ENCODE measurements around the gene SEL1L.

SEL1L gene

DNA sequence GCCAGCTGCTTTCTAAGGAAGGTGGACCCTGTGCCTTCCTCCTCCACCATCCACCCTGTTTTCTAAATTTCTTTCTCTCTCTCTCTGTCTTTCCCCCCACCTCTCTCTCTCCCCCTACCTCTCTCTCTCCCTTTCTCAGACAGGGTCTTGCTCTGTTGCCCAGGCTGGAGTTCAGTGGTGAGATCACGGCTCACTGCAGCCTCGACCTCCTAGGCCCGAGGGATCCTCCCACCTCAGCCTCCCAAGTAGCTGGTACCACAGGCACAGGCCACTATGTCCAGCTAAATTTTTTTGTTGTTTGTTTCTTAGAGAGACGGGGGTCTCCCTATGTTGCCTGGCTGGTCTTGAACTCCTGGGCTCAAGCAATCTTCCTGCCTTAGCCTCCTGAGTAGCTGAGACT lies 73.7 kb downstream of the SEL1L start:
- H3K4me3 ChIP-seq (ENCODE audit: low read length in 2 of 2), result no peak overlapping the region
- H3K4me1 ChIP-seq (ENCODE audit: control insufficient read depth, insufficient read depth, low read length), result no peaks in the 10 kb centered on the region
- H3K36me3 ChIP-seq (ENCODE audit: control insufficient read depth in 2 of 2, insufficient read depth in 2 of 2, low read length in 2 of 2), result no peaks in the 10 kb centered on the region
- H3K27ac ChIP-seq (ENCODE audit: low read length), result no peak overlapping the region
- H3K9ac ChIP-seq (ENCODE audit: low read length in 2 of 2), result no peak overlapping the region
- no peaks in the 10 kb centered on the region for H3K9me3 ChIP-seq (ENCODE audit: control insufficient read depth in 2 of 2, low read length in 2 of 2)
- no peaks in the 10 kb centered on the region for H3K27me3 ChIP-seq (ENCODE audit: control insufficient read depth in 1 of 2, insufficient read depth in 2 of 2, low read length in 2 of 2)

DNA sequence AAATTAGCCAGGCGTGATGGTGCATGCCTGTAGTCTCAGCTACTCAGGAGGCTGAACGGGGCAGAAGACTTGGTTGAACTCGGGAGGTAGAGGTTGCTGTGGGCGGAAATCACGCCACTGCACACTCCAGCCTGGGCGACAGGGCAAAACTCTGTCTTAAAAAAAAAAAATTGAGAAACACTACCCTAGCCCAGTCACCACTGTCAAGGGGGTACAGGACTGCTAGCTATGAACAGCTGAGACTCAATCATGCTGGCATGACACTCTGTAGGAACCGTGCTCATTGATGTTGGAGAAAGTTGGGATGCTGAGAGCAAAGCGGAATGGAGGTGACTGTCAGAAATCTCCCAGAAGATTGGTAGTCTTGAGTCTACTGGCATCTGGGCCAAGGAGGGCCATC lies 75.3 kb downstream of the SEL1L start:
- Histone ChIP-seq H3K4me3 (ENCODE audit: low read length in 2 of 2) (no peak overlapping the region), H3K4me1 (ENCODE audit: control insufficient read depth, insufficient read depth, low read length) (no peaks in the 10 kb centered on the region), H3K36me3 (ENCODE audit: control insufficient read depth in 2 of 2, insufficient read depth in 2 of 2, low read length in 2 of 2) (no peaks in the 10 kb centered on the region), H3K9me3 (ENCODE audit: control insufficient read depth in 2 of 2, low read length in 2 of 2) (no peaks in the 10 kb centered on the region), H3K9ac (ENCODE audit: low read length in 2 of 2) (no peak overlapping the region), H3K27me3 (ENCODE audit: control insufficient read depth in 1 of 2, insufficient read depth in 2 of 2, low read length in 2 of 2) (no peaks in the 10 kb centered on the region), H3K27ac (ENCODE audit: low read length) (no peak overlapping the region)

DNA sequence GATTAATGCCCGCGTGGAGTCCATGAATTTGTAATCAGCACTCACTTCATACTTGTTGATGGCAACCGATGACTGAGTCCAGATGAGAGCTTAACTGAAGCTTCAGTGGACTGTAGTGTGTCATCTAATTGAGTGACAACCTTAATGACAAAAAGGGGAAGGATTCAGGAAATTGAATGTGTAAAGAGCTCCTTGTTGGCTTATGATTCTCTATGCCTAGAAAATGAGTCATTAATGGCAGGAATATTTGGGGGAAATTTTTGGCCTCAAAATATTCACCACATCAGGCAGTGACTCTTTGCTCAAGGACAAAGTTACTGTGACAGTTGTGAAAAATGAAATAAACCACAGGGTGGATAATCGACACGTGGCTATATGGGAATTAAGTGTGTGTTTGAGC lies 78.3 kb downstream of the SEL1L start:
- Histone ChIP-seq H3K9ac (ENCODE audit: low read length in 2 of 2) (no peak overlapping the region), H3K27me3 (ENCODE audit: control insufficient read depth in 1 of 2, insufficient read depth in 2 of 2, low read length in 2 of 2) (no peaks in the 10 kb centered on the region), H3K4me1 (ENCODE audit: control insufficient read depth, insufficient read depth, low read length) (peaks cover 5% of the 10 kb centered on the region), H3K27ac (ENCODE audit: low read length) (no peak overlapping the region), H3K36me3 (ENCODE audit: control insufficient read depth in 2 of 2, insufficient read depth in 2 of 2, low read length in 2 of 2) (no peaks in the 10 kb centered on the region), H3K4me3 (ENCODE audit: low read length in 2 of 2) (no peak overlapping the region), H3K9me3 (ENCODE audit: control insufficient read depth in 2 of 2, low read length in 2 of 2) (no peaks in the 10 kb centered on the region)

DNA sequence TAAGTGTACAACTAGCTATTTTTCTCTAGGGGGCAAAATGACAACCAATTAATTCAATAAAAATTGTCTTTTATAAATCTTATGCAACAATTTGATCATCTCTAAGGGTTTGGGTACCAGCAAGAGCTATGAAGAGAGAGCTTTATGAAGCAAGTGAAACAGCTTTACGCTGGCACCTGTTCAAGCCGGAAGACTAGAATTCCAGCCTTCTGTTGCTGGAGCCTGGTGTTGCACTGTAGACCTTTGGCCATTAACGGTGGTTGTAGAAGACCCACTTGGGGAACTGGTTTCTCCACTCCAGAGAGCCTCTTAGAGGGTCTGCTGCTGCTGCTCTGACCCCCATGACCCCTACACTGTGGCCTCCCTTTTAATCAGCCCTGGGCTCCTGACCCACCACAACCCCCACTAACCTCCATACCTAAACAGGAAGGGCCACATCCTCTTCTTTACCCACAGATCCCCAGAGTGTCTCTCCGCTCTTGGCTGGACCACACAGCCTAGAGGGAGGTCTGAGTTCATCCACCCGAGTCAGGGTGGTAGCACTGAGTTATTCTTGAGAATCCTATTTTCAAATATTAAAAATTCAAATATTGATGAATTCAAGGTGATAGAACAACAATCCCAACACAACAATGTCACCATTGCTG lies 79.0 kb downstream of the SEL1L start:
- Histone ChIP-seq H3K27ac (ENCODE audit: low read length) (no peak overlapping the region), H3K9me3 (ENCODE audit: control insufficient read depth in 2 of 2, low read length in 2 of 2) (no peaks in the 10 kb centered on the region), H3K4me1 (ENCODE audit: control insufficient read depth, insufficient read depth, low read length) (peaks cover 6% of the 10 kb centered on the region)

DNA sequence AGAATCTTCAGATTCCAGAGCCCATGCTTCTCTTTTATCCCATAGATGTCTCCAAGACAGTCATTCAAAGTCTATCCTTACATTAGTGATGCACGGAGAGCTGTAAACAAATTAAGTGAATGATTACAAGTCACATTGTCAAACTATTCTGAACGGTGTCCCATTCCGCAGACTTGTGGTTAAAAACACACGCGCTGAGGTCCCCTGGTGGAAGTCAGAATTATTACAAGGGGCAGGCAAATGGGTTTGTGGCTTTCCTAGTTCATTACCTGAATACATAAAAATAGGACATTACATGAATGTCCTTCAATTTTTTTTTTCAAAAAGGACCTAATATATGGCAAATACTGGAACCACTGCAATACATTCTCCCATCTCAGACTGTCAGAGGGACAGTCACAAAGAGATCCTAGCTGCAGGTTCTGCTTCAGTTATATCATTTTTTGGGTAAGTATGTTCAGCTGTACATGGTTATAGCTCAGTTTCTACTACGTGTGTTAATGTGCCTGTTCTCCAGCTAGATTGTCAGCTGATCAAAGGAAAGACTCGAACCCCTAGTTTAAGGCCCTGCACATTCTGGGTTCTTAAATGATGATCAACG lies 80.4 kb downstream of the SEL1L start:
- Histone ChIP-seq H3K36me3 (ENCODE audit: control insufficient read depth in 2 of 2, insufficient read depth in 2 of 2, low read length in 2 of 2) (no peaks in the 10 kb centered on the region), H3K27ac (ENCODE audit: low read length) (no peak overlapping the region), H3K27me3 (ENCODE audit: control insufficient read depth in 1 of 2, insufficient read depth in 2 of 2, low read length in 2 of 2) (peaks cover 6 to 10% of the 10 kb centered on the region in 2 donors), H3K9ac (ENCODE audit: low read length in 2 of 2) (no peak overlapping the region), H3K9me3 (ENCODE audit: control insufficient read depth in 2 of 2, low read length in 2 of 2) (no peaks in the 10 kb centered on the region), H3K4me1 (ENCODE audit: control insufficient read depth, insufficient read depth, low read length) (peaks cover 10% of the 10 kb centered on the region), H3K4me3 (ENCODE audit: low read length in 2 of 2) (peak overlapping the region in 1 of 2 donors; percentile 52)

More for the DNA sequence above, 79.0 kb downstream of the SEL1L start:
- Histone ChIP-seq H3K4me3 (ENCODE audit: low read length in 2 of 2) (no peak overlapping the region), H3K36me3 (ENCODE audit: control insufficient read depth in 2 of 2, insufficient read depth in 2 of 2, low read length in 2 of 2) (no peaks in the 10 kb centered on the region), H3K27me3 (ENCODE audit: control insufficient read depth in 1 of 2, insufficient read depth in 2 of 2, low read length in 2 of 2) (peaks cover 0 to 6% of the 10 kb centered on the region in 2 donors), H3K9ac (ENCODE audit: low read length in 2 of 2) (no peak overlapping the region)

DNA sequence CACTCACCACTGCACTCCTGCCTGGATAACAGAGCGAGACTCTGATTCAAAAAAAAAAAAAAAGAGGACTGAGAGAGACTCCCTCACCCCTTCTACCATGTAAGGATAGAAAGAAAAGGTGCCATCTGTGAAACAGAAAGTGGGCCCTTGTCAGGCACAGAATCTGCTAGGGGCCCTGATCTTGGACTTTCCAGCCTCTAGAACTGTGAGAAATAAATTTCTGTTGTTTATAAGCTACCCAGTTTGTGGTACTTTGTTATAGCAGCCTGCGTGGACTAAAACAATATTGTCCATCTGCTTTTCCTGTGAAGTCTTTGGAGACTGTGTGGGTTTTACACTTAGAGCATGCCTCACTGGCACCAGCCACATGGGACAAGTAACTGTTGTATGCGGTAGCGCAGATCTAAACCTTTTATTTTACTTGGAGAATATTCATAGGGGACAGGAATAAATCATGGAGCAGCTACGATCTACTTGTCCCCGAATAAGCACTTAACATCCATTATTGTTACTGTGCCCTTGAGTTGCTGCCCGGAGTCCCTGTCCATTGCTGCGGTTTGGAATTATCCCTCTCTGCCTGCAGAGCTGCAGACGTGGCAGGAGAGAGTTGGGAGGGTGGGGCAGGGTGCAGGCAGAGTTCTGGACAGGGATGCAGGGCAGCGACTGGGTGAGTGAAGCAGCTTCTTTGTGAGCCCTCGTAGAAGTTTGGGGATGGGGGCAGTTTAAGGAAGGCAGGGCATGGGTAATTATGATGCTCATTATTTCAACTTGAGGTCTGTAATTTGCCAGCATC lies 81.1 kb downstream of the SEL1L start:
- H3K27ac ChIP-seq (ENCODE audit: low read length), result no peak overlapping the region

DNA sequence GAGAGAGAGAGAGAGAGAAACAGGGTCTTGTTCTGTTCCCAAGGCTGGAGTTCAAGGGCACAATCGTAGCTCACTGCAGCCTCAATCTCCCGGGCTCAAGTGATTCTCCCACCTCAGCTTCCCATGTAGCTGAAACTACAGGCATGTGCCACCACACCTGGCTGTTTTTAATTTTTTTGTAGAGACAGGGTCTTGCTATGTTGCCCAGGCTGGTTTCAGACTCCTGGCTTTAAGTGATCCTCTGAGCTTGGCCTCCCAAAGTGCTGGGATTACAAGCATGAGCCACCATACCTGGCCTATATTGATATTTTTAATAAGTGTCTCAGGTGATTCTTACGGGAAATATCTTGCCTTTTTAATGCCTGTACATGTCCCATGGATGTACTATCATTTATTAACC lies 82.7 kb downstream of the SEL1L start:
- Histone ChIP-seq H3K4me3 (ENCODE audit: low read length in 2 of 2) (no peak overlapping the region), H3K9ac (ENCODE audit: low read length in 2 of 2) (no peak overlapping the region), H3K27ac (ENCODE audit: low read length) (no peak overlapping the region), H3K9me3 (ENCODE audit: control insufficient read depth in 2 of 2, low read length in 2 of 2) (no peaks in the 10 kb centered on the region), H3K4me1 (ENCODE audit: control insufficient read depth, insufficient read depth, low read length) (peaks cover 13% of the 10 kb centered on the region), H3K27me3 (ENCODE audit: control insufficient read depth in 1 of 2, insufficient read depth in 2 of 2, low read length in 2 of 2) (peaks cover 6 to 10% of the 10 kb centered on the region in 2 donors), H3K36me3 (ENCODE audit: control insufficient read depth in 2 of 2, insufficient read depth in 2 of 2, low read length in 2 of 2) (no peaks in the 10 kb centered on the region)

More for the DNA sequence above, 81.1 kb downstream of the SEL1L start:
- Histone ChIP-seq H3K9ac (ENCODE audit: low read length in 2 of 2) (no peak overlapping the region), H3K4me1 (ENCODE audit: control insufficient read depth, insufficient read depth, low read length) (peaks cover 10% of the 10 kb centered on the region), H3K36me3 (ENCODE audit: control insufficient read depth in 2 of 2, insufficient read depth in 2 of 2, low read length in 2 of 2) (no peaks in the 10 kb centered on the region), H3K4me3 (ENCODE audit: low read length in 2 of 2) (peak overlapping the region in 1 of 2 donors; percentile 52), H3K27me3 (ENCODE audit: control insufficient read depth in 1 of 2, insufficient read depth in 2 of 2, low read length in 2 of 2) (peaks cover 6 to 10% of the 10 kb centered on the region in 2 donors), H3K9me3 (ENCODE audit: control insufficient read depth in 2 of 2, low read length in 2 of 2) (no peaks in the 10 kb centered on the region)

DNA sequence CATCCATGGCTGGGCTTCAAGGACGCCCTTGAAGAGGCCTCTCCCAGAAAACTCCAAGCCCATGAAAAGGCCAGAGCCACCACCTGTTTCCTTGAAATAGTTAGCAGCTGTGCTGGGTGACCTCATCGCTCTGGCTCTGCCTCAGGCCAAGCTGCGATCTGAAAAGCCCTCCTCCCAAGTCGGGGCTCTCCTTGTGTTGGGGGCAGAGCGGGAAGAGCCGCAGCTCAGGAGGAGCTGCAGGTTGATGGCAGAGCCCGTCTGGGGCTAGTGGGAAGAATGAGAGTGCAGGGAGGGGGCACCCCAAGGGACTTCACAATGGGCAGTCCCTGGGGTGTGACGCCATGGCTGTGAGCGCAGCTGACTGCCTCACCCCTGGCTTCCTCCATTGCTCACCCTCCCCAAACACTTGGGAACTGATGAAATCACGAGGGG lies 83.5 kb downstream of the SEL1L start:
- no peaks in the 10 kb centered on the region for H3K36me3 ChIP-seq (ENCODE audit: control insufficient read depth in 2 of 2, insufficient read depth in 2 of 2, low read length in 2 of 2)
- H3K4me1 ChIP-seq (ENCODE audit: control insufficient read depth, insufficient read depth, low read length), result peaks cover 13% of the 10 kb centered on the region
- H3K9ac ChIP-seq (ENCODE audit: low read length in 2 of 2), result no peak overlapping the region
- no peaks in the 10 kb centered on the region for H3K9me3 ChIP-seq (ENCODE audit: control insufficient read depth in 2 of 2, low read length in 2 of 2)
- no peak overlapping the region for H3K27ac ChIP-seq (ENCODE audit: low read length)
- H3K4me3 ChIP-seq (ENCODE audit: low read length in 2 of 2), result no peak overlapping the region
- peaks cover 6 to 10% of the 10 kb centered on the region in 2 donors for H3K27me3 ChIP-seq (ENCODE audit: control insufficient read depth in 1 of 2, insufficient read depth in 2 of 2, low read length in 2 of 2)

DNA sequence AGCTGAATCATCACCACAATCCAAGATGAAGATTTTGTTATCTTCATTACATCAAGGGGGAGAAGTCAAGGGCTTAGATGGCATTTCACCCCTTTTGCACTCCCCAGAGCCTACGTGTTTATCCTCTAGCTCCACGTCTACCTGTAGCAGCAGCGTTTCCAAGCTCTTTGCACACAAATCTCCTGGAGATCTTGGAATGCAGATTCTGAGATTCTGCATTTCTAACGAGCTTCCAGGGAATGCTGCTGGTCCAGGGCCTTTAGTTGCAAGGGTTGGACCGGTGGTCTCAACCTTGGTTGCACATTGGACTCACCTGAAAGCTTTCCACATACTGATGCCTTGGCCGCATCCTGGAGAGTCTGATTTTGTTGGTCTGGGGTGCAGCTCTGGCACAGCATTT lies 84.1 kb downstream of the SEL1L start:
- Histone ChIP-seq H3K36me3 (ENCODE audit: control insufficient read depth in 2 of 2, insufficient read depth in 2 of 2, low read length in 2 of 2) (no peaks in the 10 kb centered on the region), H3K4me3 (ENCODE audit: low read length in 2 of 2) (no peak overlapping the region), H3K4me1 (ENCODE audit: control insufficient read depth, insufficient read depth, low read length) (peaks cover 13% of the 10 kb centered on the region), H3K27me3 (ENCODE audit: control insufficient read depth in 1 of 2, insufficient read depth in 2 of 2, low read length in 2 of 2) (peaks cover 6 to 10% of the 10 kb centered on the region in 2 donors), H3K9me3 (ENCODE audit: control insufficient read depth in 2 of 2, low read length in 2 of 2) (no peaks in the 10 kb centered on the region), H3K9ac (ENCODE audit: low read length in 2 of 2) (no peak overlapping the region), H3K27ac (ENCODE audit: low read length) (no peak overlapping the region)

DNA sequence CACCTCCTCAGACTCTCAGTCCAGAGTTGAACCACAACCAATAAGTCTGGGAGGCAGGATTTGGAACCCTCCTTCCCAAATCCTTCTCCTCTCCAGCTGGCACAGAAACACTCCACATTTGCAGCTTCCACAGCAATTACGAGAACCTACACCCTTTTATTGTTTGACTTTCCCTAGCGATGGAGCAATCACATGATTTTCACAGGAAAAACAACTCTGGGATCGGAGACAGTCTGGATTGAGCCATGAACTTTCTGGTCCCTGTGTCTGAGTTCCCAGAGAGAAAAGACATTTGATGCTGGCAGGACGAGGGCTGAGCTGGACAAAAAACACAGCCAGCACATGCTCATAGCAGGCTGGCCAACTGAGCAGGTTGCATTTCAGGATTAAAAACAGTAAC lies 84.5 kb downstream of the SEL1L start:
- Histone ChIP-seq H3K27me3 (ENCODE audit: control insufficient read depth in 1 of 2, insufficient read depth in 2 of 2, low read length in 2 of 2) (peaks cover 6 to 10% of the 10 kb centered on the region in 2 donors), H3K36me3 (ENCODE audit: control insufficient read depth in 2 of 2, insufficient read depth in 2 of 2, low read length in 2 of 2) (no peaks in the 10 kb centered on the region), H3K4me1 (ENCODE audit: control insufficient read depth, insufficient read depth, low read length) (peaks cover 13% of the 10 kb centered on the region), H3K27ac (ENCODE audit: low read length) (no peak overlapping the region), H3K9me3 (ENCODE audit: control insufficient read depth in 2 of 2, low read length in 2 of 2) (no peaks in the 10 kb centered on the region), H3K9ac (ENCODE audit: low read length in 2 of 2) (no peak overlapping the region), H3K4me3 (ENCODE audit: low read length in 2 of 2) (peak overlapping the region in 1 of 2 donors; percentile 22)
